IPS DF 6.9 (cell line): ENCODE data around the gene SMPD4.
"Not testable (repeated sequence)": the region's sequence is repeated elsewhere in the genome, so short reads cannot be mapped to it uniquely, and the experiment has no call there.

ENCODE experiments used
- DNase-seq: peaks from one replicate; pipeline ENCODE4 v3.0.0-alpha.2; 2013; ENCODE audit warnings: low read depth, low spot score
- H3K27ac ChIP-seq: one replicate; pipeline ENCODE4 v1.5.1; 2013; ENCODE audit warnings: low read length, control low read depth
- H3K27me3 ChIP-seq: 2 replicates; pipeline ENCODE4 v1.6.1; 2013; ENCODE audit warnings: mild to moderate bottlenecking, low read length; ENCODE audit not compliant: control insufficient read depth, insufficient read depth
- H3K36me3 ChIP-seq: 2 replicates; pipeline ENCODE4 v1.6.1; 2013; ENCODE audit warnings: low read length; ENCODE audit not compliant: control insufficient read depth, insufficient read depth
- H3K4me1 ChIP-seq: 2 replicates; pipeline ENCODE4 v1.6.1; 2013; ENCODE audit warnings: low read length; ENCODE audit not compliant: control insufficient read depth, insufficient read depth
- H3K4me3 ChIP-seq: 2 replicates; pipeline ENCODE4 v1.5.1; 2013; ENCODE audit warnings: mild to moderate bottlenecking, low read length
- H3K9me3 ChIP-seq: 2 replicates; pipeline ENCODE4 v1.6.1; 2013; ENCODE audit warnings: low read length, inconsistent platforms; ENCODE audit not compliant: control insufficient read depth, insufficient read depth
- WGBS: extraction: QIAGEN DNeasy Blood & Tissue Kit; methylation state at CpG from one replicate; pipeline ENCODE4 v1.1.7; 2013; ENCODE audit warnings: mixed read lengths, missing lambda C conversion rate; ENCODE audit not compliant: insufficient read length, insufficient coverage; 5-methylcytosine and 5-hydroxymethylcytosine counted together

Gene SMPD4

DNA sequence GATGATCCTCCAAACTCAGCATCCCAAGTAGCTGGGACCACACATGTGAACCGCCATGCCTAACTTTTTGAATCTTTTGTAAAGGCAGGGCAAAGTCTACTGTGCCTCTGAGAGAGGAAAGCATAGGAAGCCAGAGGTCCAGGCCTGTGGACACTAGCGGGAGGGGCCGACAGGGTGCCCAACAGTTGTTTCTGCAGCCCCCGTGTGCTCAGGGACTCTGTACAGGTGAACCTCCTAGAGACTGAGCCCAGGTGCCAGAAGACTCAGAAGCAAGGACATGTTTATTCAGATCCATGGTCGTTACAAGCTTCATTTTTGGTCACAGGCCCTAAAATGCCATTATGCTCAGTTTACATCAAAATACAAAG lies 30.3 kb downstream of the SMPD4 start:
- not testable (repeated sequence) for H3K27me3 ChIP-seq, DNase-seq, H3K4me1 ChIP-seq, H3K27ac ChIP-seq, H3K4me3 ChIP-seq, H3K9me3 ChIP-seq
- peaks cover 23% of the 10 kb centered on the region for H3K36me3 ChIP-seq
- WGBS = no CpG with 5 or more reads among the region's 5 CpGs

DNA sequence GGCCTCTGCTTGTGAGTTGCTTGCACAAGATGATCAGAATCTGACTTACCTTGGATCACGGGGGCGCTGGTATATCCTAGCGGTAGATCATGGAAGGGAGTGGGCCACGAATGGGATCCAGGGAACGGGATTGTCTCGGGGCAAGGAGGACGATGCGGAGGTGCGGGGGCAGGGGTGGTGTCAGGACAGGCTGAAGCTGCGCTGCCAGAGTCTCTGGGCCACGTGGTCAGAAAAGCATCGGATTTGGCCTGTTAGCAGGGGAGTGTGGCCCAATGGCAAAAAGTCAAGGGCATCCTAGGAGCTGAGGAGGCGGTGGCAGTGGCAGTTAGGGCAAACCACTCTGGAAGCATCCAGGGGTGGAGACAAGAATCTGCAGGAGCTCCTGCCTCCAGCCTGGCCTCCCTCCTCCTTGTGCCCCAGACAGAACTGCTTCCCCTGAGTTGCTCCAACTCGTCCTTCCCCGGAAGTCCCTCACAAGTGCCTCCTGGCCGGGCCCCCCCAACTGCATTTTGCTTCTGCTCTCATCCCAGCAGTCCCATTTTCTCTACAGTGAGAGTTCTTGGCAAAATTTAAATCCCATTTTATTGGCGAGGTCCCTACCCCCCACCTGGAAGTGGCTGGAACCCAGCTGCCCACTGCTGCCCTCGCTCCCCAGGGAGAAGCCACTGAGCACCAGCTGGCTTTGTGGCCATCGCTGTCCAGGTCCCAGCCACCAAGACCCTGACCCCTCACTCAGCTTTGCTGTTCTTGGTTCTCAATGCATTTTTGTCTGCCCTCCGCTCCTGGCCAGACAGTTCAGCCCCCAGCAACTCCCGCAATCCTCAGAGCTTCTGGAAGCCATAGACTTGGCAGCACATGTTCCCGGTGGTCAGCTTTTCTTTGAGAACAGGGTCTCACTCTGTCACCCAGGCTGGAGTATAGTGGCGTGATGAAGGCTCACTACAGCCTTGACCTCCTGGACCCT lies 30.9 kb downstream of the SMPD4 start:
- Histone ChIP-seq H3K9me3 (no peaks in the 10 kb centered on the region), H3K4me3 (no peak overlapping the region), H3K27me3 (no peaks in the 10 kb centered on the region), H3K27ac (no peak overlapping the region), H3K4me1 (no peaks in the 10 kb centered on the region), H3K36me3 (peaks cover 21% of the 10 kb centered on the region)
- no CpG with 5 or more reads among the region's 23 CpGs for WGBS
- DNase-seq = no peak

DNA sequence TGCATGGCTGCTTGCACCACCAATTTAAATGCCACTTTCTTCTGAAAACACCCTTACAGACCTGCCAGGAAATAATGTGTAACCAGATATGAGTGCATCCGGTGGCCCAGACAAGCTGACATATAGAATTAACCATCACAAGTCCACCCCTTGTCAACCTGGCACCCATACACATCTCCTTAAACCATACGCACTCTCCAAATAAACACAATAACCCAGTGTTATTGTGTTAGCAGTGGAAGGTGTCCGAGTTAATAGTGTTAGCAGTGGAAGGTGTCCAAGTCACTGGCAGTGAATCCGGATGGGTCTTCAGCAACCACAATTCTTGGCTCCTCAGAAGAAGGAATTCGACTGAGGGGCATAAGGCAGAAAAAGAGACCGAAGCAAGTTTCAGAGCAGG lies 32.9 kb downstream of the SMPD4 start:
- not testable (repeated sequence) for H3K9me3 ChIP-seq, DNase-seq

DNA sequence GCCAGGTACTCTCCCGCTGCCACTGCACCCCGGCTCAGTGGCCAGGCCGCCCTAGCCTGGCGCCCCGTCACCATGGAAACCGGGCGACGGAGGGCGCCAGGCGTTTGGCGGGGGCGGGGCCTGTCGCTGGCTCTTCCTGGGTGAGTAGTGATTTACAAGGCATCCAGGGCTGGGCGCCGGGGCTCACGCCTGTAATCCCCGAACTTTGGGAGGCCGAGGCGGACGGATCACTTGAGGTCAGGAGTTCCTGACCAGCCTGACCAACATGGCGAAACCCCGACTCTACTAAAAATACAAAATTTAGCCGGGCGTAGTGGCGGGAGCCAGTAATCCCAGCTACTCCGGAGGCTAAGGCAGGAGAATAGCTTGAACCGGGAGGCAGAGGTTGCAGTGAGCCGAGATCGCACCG lies 36.4 kb downstream of the SMPD4 start, which contains the start of gene CCDC74B:
Gene CCDC74B, minus strand, starts transcription at position 107 of the 409 bp plus-strand sequence. CDS start 116 bp downstream, outside the sequence.
- H3K27me3 ChIP-seq, DNase-seq, H3K27ac ChIP-seq, H3K4me1 ChIP-seq, H3K36me3 ChIP-seq, H3K9me3 ChIP-seq: not testable (repeated sequence)
- H3K4me3 ChIP-seq = peak within 1 kb of the TSS; percentile 50; the same call in 1 of the 2 replicates
- WGBS = no CpG with 5 or more reads among the region's 30 CpGs

More for the DNA sequence above, 32.9 kb downstream of the SMPD4 start:
- not testable (repeated sequence) for H3K27me3 ChIP-seq, H3K4me1 ChIP-seq, H3K4me3 ChIP-seq, H3K27ac ChIP-seq
- WGBS = no CpG with 5 or more reads among the region's 6 CpGs
- peaks cover 13% of the 10 kb centered on the region for H3K36me3 ChIP-seq

DNA sequence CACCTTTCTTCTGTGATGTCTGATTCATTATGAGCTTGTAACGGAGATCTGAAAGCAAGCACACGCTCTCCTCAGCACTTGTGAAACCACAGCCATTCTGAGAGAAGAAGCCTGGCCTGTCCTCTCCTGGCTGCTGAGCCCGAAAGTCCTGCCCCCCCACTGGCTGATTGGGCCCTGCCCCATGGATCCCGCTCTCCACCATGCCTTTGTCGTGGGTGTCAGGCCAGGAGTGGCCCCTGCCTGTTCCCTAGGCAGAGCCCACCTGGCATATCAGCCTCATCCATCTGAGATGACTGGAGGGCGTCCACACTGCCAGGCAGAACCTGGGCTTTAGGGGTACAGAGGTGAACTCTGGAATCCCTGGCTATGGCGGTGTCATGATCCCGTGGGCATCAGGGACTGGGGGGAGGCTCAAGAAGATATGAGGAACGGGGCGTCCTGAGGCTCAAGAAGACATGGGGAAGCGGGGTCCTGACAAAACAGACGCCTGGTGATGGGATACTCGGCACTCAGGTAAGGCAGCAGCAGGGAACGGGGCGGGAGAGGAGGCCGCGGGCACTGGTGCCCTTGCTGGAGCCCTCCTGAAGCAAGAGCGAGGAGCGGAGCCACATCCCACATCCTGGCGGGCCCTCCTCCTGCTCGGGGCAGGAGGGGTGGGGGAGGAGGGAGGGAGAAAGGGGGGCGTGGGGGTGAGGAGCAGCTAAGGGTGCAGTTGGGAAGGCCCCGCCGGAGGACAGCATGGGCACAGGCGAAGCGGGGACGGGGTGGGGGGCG lies 37.9 kb downstream of the SMPD4 start:
- not testable (repeated sequence) for DNase-seq, H3K9me3 ChIP-seq, H3K36me3 ChIP-seq, H3K27ac ChIP-seq, H3K4me1 ChIP-seq, H3K27me3 ChIP-seq
- peak overlapping the region; percentile 50; the same call in 1 of the 2 replicates for H3K4me3 ChIP-seq
- no CpG with 5 or more reads among the region's 28 CpGs for WGBS

DNA sequence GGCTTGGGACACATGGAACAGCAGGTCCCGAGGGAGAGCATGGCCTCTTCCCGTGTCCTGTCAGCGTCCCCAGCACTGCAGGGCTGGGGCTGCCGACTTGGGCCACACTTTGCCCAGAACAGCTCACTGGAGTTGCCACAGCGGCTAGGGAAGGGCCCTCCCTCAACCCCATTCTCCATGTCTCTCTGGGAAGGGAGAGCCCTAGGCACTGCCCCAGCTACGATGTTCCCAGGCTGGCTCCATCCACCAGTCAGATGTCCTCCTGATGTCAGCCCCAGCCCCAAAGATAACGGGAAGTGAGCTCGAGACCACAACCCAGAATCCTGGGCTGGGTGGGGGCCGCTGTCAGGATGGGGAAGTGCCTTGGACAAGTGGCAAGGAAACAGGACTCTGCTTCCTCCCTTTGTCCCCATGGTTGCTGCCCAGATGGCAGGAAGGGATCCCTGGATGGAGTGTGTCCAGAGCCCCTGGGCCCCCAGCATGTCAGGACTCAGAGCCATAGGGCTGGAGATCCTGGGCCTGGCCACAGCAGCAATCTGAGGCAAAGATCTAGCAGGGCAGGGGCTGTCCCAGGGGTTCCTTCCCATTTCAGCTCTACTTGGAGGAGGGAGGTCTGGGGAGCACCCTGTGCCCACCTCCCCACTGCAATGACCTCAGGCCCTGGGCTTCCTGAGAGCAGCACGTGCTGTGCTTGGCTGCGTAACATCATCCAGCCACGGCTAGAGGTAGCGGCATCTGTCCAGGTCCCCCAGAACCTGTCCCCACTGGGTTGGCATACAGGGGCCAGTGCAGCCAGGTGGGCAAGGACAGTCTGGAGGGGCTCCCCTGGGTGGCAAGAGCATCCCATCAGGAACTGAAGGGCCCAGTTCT lies 38.8 kb downstream of the SMPD4 start:
- not testable (repeated sequence) for H3K36me3 ChIP-seq, H3K9me3 ChIP-seq
- WGBS = no CpG with 5 or more reads among the region's 13 CpGs

DNA sequence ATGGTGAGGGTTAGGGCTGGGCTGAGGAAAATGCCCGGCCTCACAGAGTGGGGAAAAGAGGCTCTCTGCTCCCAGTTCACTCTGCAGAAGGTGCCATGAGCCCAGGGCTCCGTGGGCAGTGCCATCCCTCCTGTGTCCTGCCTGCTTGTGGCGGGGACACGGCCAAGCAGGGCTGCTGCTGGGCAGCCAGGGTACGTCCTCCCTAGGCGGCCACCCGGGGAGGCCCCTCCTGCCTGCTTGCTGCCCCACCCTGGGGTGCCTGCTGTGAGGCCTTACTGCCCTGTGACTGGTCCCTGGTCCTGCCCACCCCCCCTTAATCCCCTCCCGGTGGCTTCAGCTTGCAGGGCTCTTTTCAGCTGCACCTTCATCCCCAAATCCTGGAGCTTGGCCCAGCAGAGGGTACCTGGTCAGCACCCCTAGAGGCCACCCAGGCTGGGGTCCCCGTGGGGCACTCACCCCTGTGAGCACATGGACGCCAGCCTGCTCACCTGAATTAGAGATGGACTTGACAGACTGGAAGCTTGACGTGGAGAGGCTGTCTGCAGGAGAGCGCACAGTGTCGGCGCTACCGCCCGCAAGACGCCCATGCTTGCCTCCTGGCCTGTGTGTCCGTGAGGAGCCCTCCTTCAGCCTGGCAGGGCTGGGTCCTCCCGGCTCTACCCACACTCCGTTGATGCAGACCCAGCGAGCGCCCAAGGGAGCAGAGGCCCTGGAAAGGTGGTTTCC lies 39.6 kb downstream of the SMPD4 start:
- not testable (repeated sequence) for H3K4me1 ChIP-seq, DNase-seq, H3K27me3 ChIP-seq, H3K4me3 ChIP-seq, H3K36me3 ChIP-seq, H3K9me3 ChIP-seq, H3K27ac ChIP-seq
- no CpG with 5 or more reads among the region's 22 CpGs for WGBS

More for the DNA sequence above, 38.8 kb downstream of the SMPD4 start:
- not testable (repeated sequence) for H3K27me3 ChIP-seq, H3K4me3 ChIP-seq, H3K4me1 ChIP-seq, H3K27ac ChIP-seq, DNase-seq

DNA sequence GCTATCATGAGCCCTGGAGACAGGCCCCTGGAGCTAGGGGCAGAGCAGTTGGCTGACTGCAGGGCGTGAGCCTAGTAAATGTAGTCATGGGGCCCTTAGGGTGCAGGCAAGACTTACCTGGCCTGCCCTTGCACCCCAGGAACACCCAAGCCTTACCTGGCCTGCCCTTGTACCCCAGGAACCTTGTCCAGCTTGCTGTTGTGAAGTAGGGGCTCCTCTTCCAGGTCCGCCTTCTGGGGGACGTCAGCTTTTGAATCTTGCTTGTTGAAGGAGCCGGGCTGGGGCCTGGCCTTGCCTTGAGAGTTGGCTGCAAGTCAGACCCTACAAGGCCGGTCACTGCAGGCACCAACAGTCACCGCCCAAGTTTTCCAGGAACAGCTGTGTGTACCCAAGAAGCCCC lies 40.4 kb downstream of the SMPD4 start:
- H3K4me3 ChIP-seq, DNase-seq, H3K36me3 ChIP-seq, H3K27ac ChIP-seq, H3K4me1 ChIP-seq, H3K27me3 ChIP-seq, H3K9me3 ChIP-seq: not testable (repeated sequence)
- no CpG with 5 or more reads among the region's 6 CpGs for WGBS

DNA sequence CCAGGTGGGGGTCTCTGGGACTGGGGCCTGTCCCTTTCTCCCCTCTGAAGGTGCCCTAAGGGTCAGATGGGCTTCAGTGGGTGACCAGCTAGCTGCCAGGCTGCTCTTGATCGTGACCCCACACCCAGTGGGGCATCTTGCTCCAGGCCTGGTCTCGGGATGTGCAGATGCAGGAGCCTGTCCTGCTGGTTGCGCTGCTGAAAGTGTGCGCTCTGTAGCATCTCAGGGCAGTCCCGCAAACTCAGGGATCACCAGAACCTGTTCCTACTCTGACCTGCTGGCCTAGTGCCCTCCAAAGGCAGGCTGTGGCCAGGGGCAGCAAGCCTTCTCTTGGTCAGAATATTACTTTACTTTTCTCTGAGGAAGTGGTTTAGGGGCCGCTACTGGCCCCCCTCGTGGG lies 40.9 kb downstream of the SMPD4 start:
- H3K4me3 ChIP-seq, H3K4me1 ChIP-seq, H3K27me3 ChIP-seq, DNase-seq, H3K27ac ChIP-seq, H3K36me3 ChIP-seq, H3K9me3 ChIP-seq: not testable (repeated sequence)
- WGBS = no CpG with 5 or more reads among the region's 7 CpGs
